A549 (cell line): Measurements from ENCODE around the gene IGSF22. TPM values are rescaled to one million over a fixed set of nuclear protein-coding genes. Genes with fewer than 3 reads are reported as not detected.
"Not testable (repeated sequence)": the region's sequence is repeated elsewhere in the genome, so short reads cannot be mapped to it uniquely, and the experiment has no call there.

ENCODE experiments used
- ATAC-seq, 2 experiments: fragments of 200-7000 bp in 1 of 2; fragments of >200 bp in 1 of 2; cut with Nextera tagmentation in 1 of 2; cut with Tn5 transposase in 1 of 2; 3 replicates each; pipeline versions ENCODE4 v1.8.0 to v1.9.1; 2018 to 2020; ENCODE audit warnings: mild to moderate bottlenecking in 1 of 2, moderate library complexity in 1 of 2
- CTCF ChIA-PET: fragments of 300-600 bp; sonication (Branson Sonifier 250); formaldehyde crosslinking; extraction: SDS; loops from one replicate; lab custom pipeline; 2021; ENCODE audit warnings: antibody characterized with exemption, inconsistent platforms; lab: Yijun Ruan, JAX
- POLR2A ChIA-PET: fragments of 350-600 bp; formaldehyde crosslinking; extraction: SDS; loops from one replicate; lab custom pipeline; 2021; ENCODE audit warnings: antibody characterized with exemption, inconsistent platforms; lab: Yijun Ruan, JAX
- DNase-seq, 2 experiments: peaks; one replicate each; pipeline versions ENCODE4 v3.0.0 to v3.0.0-alpha.2; 2011 to 2016; ENCODE audit warnings: low read depth in 1 of 2, low spot score in 1 of 2
- FAIRE-seq: peaks from 2 replicates; lab custom pipeline; 2011; peaks lifted over from hg19 to GRCh38; lab: Jason Lieb, UNC
- H3K27ac ChIP-seq, 2 experiments: fragments of >200 bp; sonication (Bioruptor Twin); formaldehyde crosslinking; 3 replicates each; pipeline ENCODE4 v1.5.1; 2016 to 2017
- H3K4me1 ChIP-seq: fragments of >200 bp; sonication (Bioruptor Twin); formaldehyde crosslinking; 3 replicates; pipeline ENCODE4 v1.6.1; 2016
- H3K4me2 ChIP-seq: fragments of >200 bp; sonication (Bioruptor Twin); formaldehyde crosslinking; 3 replicates; pipeline ENCODE4 v1.6.1; 2016
- H3K4me3 ChIP-seq: fragments of >200 bp; sonication (Bioruptor Twin); formaldehyde crosslinking; 3 replicates; pipeline ENCODE4 v1.5.1; 2016
- H3K9me3 ChIP-seq: fragments of >200 bp; sonication (Bioruptor Twin); formaldehyde crosslinking; 3 replicates; pipeline ENCODE4 v1.6.1; 2016
- CEBPB ChIP-seq, 2 experiments: fragments of >200 bp in 1 of 2; sonication (Bioruptor Twin) in 1 of 2; formaldehyde crosslinking in 1 of 2; IDR thresholded peaks; 2 replicates each; pipeline ENCODE4 v1.6.1; 2012 to 2016
- CHD2 ChIP-seq: fragments of 150-350 bp; IDR thresholded peaks from 2 replicates; pipeline ENCODE4 v1.6.1; 2014; ENCODE audit warnings: low read length; ENCODE audit not compliant: partially characterized antibody
- ELK1 ChIP-seq: fragments of 150-350 bp; IDR thresholded peaks from 2 replicates; pipeline ENCODE4 v1.6.1; 2014; ENCODE audit warnings: low read depth, mild to moderate bottlenecking, low read length
- FOSL2 ChIP-seq, 2 experiments: fragments of 450-650 bp in 1 of 2; fragments of >200 bp in 1 of 2; sonication (Bioruptor Twin) in 1 of 2; formaldehyde crosslinking; IDR thresholded peaks; 2 replicates each; pipeline versions ENCODE4 v1.5.0 to v1.6.1; 2016 to 2020; ENCODE audit warnings: mild to moderate bottlenecking in 1 of 2, moderate library complexity in 1 of 2
- FOXS1 ChIP-seq: fragments of 250-450 bp; sonication (Bioruptor Pico); IDR thresholded peaks from 2 replicates; pipeline ENCODE4 v1.5.0; 2020; ENCODE audit warnings: mild to moderate bottlenecking, moderate library complexity
- HMGXB4 ChIP-seq: fragments of 250-450 bp; sonication (Bioruptor Pico); IDR thresholded peaks from 2 replicates; pipeline ENCODE4 v1.5.0; 2021; ENCODE audit warnings: mild to moderate bottlenecking, moderate library complexity, borderline replicate concordance
- HOXB5 ChIP-seq: fragments of 250-450 bp; sonication (Bioruptor Pico); IDR thresholded peaks from 2 replicates; pipeline ENCODE4 v1.5.0; 2020; ENCODE audit warnings: mild to moderate bottlenecking, moderate library complexity
- JUNB ChIP-seq: fragments of >200 bp; sonication (Bioruptor Twin); formaldehyde crosslinking; IDR thresholded peaks from 2 replicates; pipeline ENCODE4 v1.6.1; 2016
- KDM5A ChIP-seq: fragments of 200-600 bp; sonication (generic); IDR thresholded peaks from 2 replicates; pipeline ENCODE4 v1.6.1; 2016; ENCODE audit warnings: antibody characterized with exemption, mild to moderate bottlenecking
- MAX ChIP-seq: IDR thresholded peaks from 2 replicates; pipeline ENCODE4 v1.6.1; 2012
- MAZ ChIP-seq: fragments of 150-350 bp; IDR thresholded peaks from 2 replicates; pipeline ENCODE4 v1.6.1; 2014; ENCODE audit warnings: antibody characterized with exemption, low read depth, low read length, borderline replicate concordance
- POLR2AphosphoS2 ChIP-seq: conservative IDR thresholded peaks from 2 replicates; pipeline ENCODE4 v1.6.1; 2012; ENCODE audit warnings: low read length, improper control_type of control experiment, inconsistent platforms
- RAD21 ChIP-seq, 2 experiments: fragments of >200 bp in 1 of 2; sonication (Bioruptor Twin) in 1 of 2; formaldehyde crosslinking in 1 of 2; IDR thresholded peaks in 1 of 2; conservative IDR thresholded peaks in 1 of 2; 2 replicates in 1 of 2; 3 replicates in 1 of 2; pipeline ENCODE4 v1.6.1; 2012 to 2018; ENCODE audit warnings: inconsistent platforms in 1 of 2
- RARB ChIP-seq: fragments of 250-450 bp; sonication (Bioruptor Pico); IDR thresholded peaks from 2 replicates; pipeline ENCODE4 v1.8.0; 2021; ENCODE audit warnings: mild to moderate bottlenecking, moderate library complexity
- RFX5 ChIP-seq: fragments of 450-650 bp; IDR thresholded peaks from 2 replicates; pipeline ENCODE4 v1.7.1; 2014; ENCODE audit warnings: antibody characterized with exemption, mild to moderate bottlenecking, moderate library complexity
- RNF2 ChIP-seq: fragments of 200-600 bp; sonication (generic); IDR thresholded peaks from 2 replicates; pipeline ENCODE4 v1.6.1; 2016; ENCODE audit warnings: low read depth, mild to moderate bottlenecking, antibody characterized with exemption, moderate library complexity, borderline replicate concordance
- USF2 ChIP-seq: fragments of 450-650 bp; IDR thresholded peaks from 2 replicates; pipeline ENCODE4 v1.6.1; 2014; ENCODE audit warnings: antibody characterized with exemption
- ZSCAN20 ChIP-seq: fragments of 250-450 bp; sonication (Bioruptor Pico); IDR thresholded peaks from 2 replicates; pipeline ENCODE4 v1.8.0; 2022; ENCODE audit warnings: mild to moderate bottlenecking, moderate library complexity
- whole genome bisulfite sequencing: methylation state at CpG from one replicate; pipeline ENCODE4 v1.1.6; 2017; ENCODE audit errors: missing lambda C conversion rate; 5-methylcytosine and 5-hydroxymethylcytosine counted together
- polyA plus RNA-seq, 4 experiments: library from polyadenylated mRNA; depleted of rRNA in 3 of 4; stranded (reverse); fragments of >200 nt; fragmentation: RNase III in 1 of 4; extraction: RNeasy Plus Mini Kit Qiagen cat#74134 plus additional on column Dnase treatment in 1 of 4; gene quantifications; 2 replicates in 3 of 4; 3 replicates in 1 of 4; pipeline ENCODE4 v1.2.3, GENCODE V29; 2011 to 2017

IGSF22 gene
- polyA plus RNA-seq, 2 of the 4 experiments (the other 2 are of a cell fraction), result 0.06 TPM; not detected in 1

- WGBS, result 93% methylated on average over 1 of the region's 1 CpG
- ATAC-seq (no peak), DNase-seq (no peak), FAIRE-seq (no peak)
- no peaks in the 10 kb centered on the region for H3K4me1 ChIP-seq
- ChIA-PET POLR2A (no interaction called here), CTCF (interaction anchor here (1.0 to 1.2 kb wide), 2 partner anchors 38 to 48 kb away, joined by 3 read pairs; no protein-coding TSS in a partner anchor)
- H3K4me3 ChIP-seq, result no peak overlapping the region
- no peak overlapping the region for H3K27ac ChIP-seq
- no peak overlapping the region for H3K4me2 ChIP-seq
- no peaks in the 10 kb centered on the region for H3K9me3 ChIP-seq
- no peak for TF ChIP-seq FOSL2 (IDR thresholded peaks at IDR 0.05)
- TF ChIP-seq FOSL2 (CRISPR knock-in tag; IDR thresholded peaks at IDR 0.05), result no peak
- TF ChIP-seq RAD21 (conservative IDR thresholded peaks at IDR 0.05 in 1 of 2, IDR thresholded peaks at IDR 0.05 in 1 of 2), result no peak
Observed at GRCh38 chr11:18684267-18684666, 41.7 kb downstream of the IGSF22 start.

GRCh38 chr11:18682466-18682865, 43.5 kb downstream of the IGSF22 start:
- H3K4me3 ChIP-seq, result no peak overlapping the region
- ATAC-seq (no peak), DNase-seq (no peak), FAIRE-seq (no peak)
- H3K9me3 ChIP-seq, result no peaks in the 10 kb centered on the region
- no peak overlapping the region for H3K27ac ChIP-seq
- no peak overlapping the region for H3K4me2 ChIP-seq
- CTCF ChIA-PET, result interaction anchor here (1.1 kb wide), 1 partner anchor 69 kb away, joined by 3 read pairs; no protein-coding TSS in a partner anchor
- 65% methylated on average over 3 of the region's 3 CpGs for WGBS
- POLR2A ChIA-PET, result no interaction called here
- H3K4me1 ChIP-seq, result no peaks in the 10 kb centered on the region
- TF ChIP-seq CHD2, result no peak
- no peak for TF ChIP-seq HOXB5 (CRISPR knock-in tag)
- TF ChIP-seq USF2, result no peak
- TF ChIP-seq POLR2AphosphoS2, result no peak
- no peak for TF ChIP-seq ZSCAN20 (CRISPR knock-in tag)
- no peak for TF ChIP-seq FOSL2 (IDR thresholded peaks at IDR 0.05)
- no peak for TF ChIP-seq FOSL2 (CRISPR knock-in tag; IDR thresholded peaks at IDR 0.05)
- TF ChIP-seq JUNB, result no peak
- TF ChIP-seq RFX5, result no peak
- TF ChIP-seq KDM5A, result no peak
- no peak for TF ChIP-seq RARB (CRISPR knock-in tag)
- no peak for TF ChIP-seq RNF2
- no peak for TF ChIP-seq MAZ
- no peak for TF ChIP-seq ELK1
- TF ChIP-seq MAX, result no peak
- no peak for TF ChIP-seq FOXS1
- no peak for TF ChIP-seq CEBPB (IDR thresholded peaks at IDR 0.05)
- no peak for TF ChIP-seq RAD21 (conservative IDR thresholded peaks at IDR 0.05 in 1 of 2, IDR thresholded peaks at IDR 0.05 in 1 of 2)
- TF ChIP-seq HMGXB4 (CRISPR knock-in tag), result no peak

GRCh38 chr11:18681949-18682348, 44.0 kb downstream of the IGSF22 start:
- H3K9me3 ChIP-seq, ATAC-seq, H3K27ac ChIP-seq, DNase-seq, POLR2A ChIA-PET, H3K4me3 ChIP-seq, FAIRE-seq, H3K4me1 ChIP-seq, H3K4me2 ChIP-seq: not testable (repeated sequence)
- CTCF ChIA-PET, result interaction anchor here (1.1 to 1.5 kb wide), 3 partner anchors 28 to 68 kb away, joined by 3 read pairs; no protein-coding TSS in a partner anchor
- WGBS, result 80% methylated on average over 1 of the region's 1 CpG
